Measurements from ENCODE around the gene GOLGA2. TPM values are rescaled to one million over a fixed set of nuclear protein-coding genes. Genes with fewer than 3 reads are reported as not detected.

Gene GOLGA2
- total RNA-seq, 1 donor from 2014 or later, result 91.5 TPM

- Mint-ChIP-seq H3K36me3 (peaks cover 9% of the 10 kb centered on the region), H3K27me3 (no peaks in the 10 kb centered on the region), H3K4me3 (peak overlapping the region; percentile 76), H3K4me1 (ENCODE audit: unreplicated experiment) (peaks cover 19% of the 10 kb centered on the region), H3K9me3 (no peaks in the 10 kb centered on the region), H3K27ac (peak overlapping the region; percentile 54)
- no peak for DNase-seq (ENCODE audit: extremely low spot score, unreplicated experiment)
- no peak for TF ChIP-seq CTCF (conservative IDR thresholded peaks at IDR 0.05)
These were observed 24.1 kb downstream of the GOLGA2 start for GRCh38 chr9:128251732-128252100.

GRCh38 chr9:128250839-128251731 is 24.7 kb downstream of the GOLGA2 start:
- H3K9me3 Mint-ChIP-seq, result no peaks in the 10 kb centered on the region
- no peak for TF ChIP-seq CTCF (conservative IDR thresholded peaks at IDR 0.05)
- no peak for DNase-seq (ENCODE audit: extremely low spot score, unreplicated experiment)
- H3K4me1 Mint-ChIP-seq (ENCODE audit: unreplicated experiment), result peaks cover 19% of the 10 kb centered on the region
- H3K27me3 Mint-ChIP-seq, result no peaks in the 10 kb centered on the region
- H3K27ac Mint-ChIP-seq, result peak overlapping the region; percentile 54
- H3K36me3 Mint-ChIP-seq, result peaks cover 9% of the 10 kb centered on the region
- H3K4me3 Mint-ChIP-seq, result peak overlapping the region; percentile 84

- Mint-ChIP-seq H3K4me1 (ENCODE audit: unreplicated experiment) (peaks cover 23% of the 10 kb centered on the region), H3K9me3 (no peaks in the 10 kb centered on the region), H3K27ac (peak overlapping the region; percentile 62), H3K27me3 (no peaks in the 10 kb centered on the region), H3K4me3 (peak overlapping the region; percentile 81), H3K36me3 (peaks cover 9% of the 10 kb centered on the region)
- DNase-seq (ENCODE audit: extremely low spot score, unreplicated experiment), result peak; percentile 95
- TF ChIP-seq CTCF (conservative IDR thresholded peaks at IDR 0.05), result no peak
These were observed 25.6 kb downstream of the GOLGA2 start for GRCh38 chr9:128249908-128250838.

- Mint-ChIP-seq H3K4me3 (peak overlapping the region; percentile 81), H3K27ac (peak overlapping the region; percentile 62), H3K27me3 (no peaks in the 10 kb centered on the region), H3K36me3 (peaks cover 9% of the 10 kb centered on the region), H3K9me3 (no peaks in the 10 kb centered on the region), H3K4me1 (ENCODE audit: unreplicated experiment) (peaks cover 20% of the 10 kb centered on the region)
- TF ChIP-seq CTCF (conservative IDR thresholded peaks at IDR 0.05), result no peak
- DNase-seq (ENCODE audit: extremely low spot score, unreplicated experiment), result no peak
These were observed 26.3 kb downstream of the GOLGA2 start for GRCh38 chr9:128249558-128249907.

- no peak for DNase-seq (ENCODE audit: extremely low spot score, unreplicated experiment)
- Mint-ChIP-seq H3K9me3 (no peaks in the 10 kb centered on the region), H3K27me3 (no peaks in the 10 kb centered on the region), H3K27ac (no peak overlapping the region), H3K4me1 (ENCODE audit: unreplicated experiment) (peaks cover 26% of the 10 kb centered on the region), H3K4me3 (peak overlapping the region; percentile 17), H3K36me3 (peaks cover 7% of the 10 kb centered on the region)
- no peak for TF ChIP-seq CTCF (conservative IDR thresholded peaks at IDR 0.05)
These were observed 28.5 kb downstream of the GOLGA2 start for GRCh38 chr9:128247226-128247803.

Measured in type B pancreatic cell (in vitro differentiated cells).